ENCODE results near the gene CEMIP.

Gene CEMIP

DNA sequence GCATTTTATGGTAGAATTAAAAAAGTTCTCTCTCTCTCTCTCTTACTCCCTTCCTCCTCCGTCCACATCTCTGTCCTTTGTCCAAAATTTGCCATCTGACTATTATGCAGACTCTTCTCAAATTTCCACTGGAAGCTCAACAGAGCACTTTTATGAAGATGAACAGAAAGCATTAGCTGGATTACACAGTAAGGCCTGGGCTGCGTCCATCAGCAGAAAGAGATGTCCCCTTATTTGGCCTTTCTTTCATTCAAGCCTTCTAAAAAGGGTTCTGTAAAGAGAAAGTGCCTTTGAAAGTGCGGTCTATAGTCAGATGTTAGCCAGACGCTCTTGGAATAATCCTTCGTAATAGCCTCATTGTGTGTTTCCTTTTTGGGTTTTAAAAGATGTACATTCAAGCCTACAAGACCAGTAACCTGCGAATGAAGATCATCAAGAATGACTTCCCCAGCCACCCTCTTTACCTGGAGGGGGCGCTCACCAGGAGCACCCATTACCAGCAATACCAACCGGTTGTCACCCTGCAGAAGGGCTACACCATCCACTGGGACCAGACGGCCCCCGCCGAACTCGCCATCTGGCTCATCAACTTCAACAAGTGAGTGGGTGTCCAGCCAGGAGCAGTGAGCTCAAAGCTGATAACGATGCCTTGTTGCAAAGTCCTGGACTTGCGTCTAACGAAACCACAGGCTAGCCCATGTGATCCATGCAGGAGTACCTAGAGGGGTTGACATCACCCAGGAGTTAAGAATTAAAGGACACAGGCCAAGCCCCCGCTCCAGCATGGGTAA is 157.3 kb downstream of the CEMIP start:
- peak; percentile 61 for DNase-seq

DNA sequence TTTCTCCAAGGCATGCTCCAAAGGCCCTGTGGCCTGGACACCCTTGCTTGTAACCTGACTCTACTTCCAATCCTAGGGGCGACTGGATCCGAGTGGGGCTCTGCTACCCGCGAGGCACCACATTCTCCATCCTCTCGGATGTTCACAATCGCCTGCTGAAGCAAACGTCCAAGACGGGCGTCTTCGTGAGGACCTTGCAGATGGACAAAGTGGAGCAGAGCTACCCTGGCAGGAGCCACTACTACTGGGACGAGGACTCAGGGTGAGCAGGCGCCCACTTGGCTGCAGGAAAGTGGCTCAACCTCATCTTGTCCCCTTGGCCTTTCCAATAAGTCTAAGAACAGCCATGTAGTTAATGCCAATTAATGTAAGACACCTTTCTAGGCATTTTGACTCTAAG is 158.5 kb downstream of the CEMIP start:
- no peak for DNase-seq

DNA sequence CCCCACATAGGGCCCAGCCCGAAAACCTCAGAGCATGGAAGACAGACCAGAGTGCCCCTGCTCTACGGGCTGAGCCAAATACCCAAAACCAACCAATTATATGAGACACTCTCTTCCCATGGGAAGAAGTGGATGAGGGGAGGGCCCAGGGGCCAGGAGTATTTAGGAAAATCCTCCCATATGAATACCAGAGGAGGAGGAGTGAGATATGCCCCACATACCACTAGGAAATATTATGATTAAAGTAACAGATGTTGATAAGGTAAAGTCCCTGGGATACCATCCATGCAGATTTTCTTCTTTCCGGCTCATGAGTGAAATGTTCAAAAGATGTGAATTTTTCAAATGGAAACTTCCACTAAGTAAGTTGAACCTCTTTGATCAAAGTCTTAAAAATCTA is 160.0 kb downstream of the CEMIP start:
- no peak for DNase-seq

GRCh38 chr15:80940331-80940730 is 161.2 kb downstream of the CEMIP start:
- DNase-seq, result no peak

GRCh38 chr15:80940851-80941250 is 161.7 kb downstream of the CEMIP start:
- DNase-seq, result no peak

DNA sequence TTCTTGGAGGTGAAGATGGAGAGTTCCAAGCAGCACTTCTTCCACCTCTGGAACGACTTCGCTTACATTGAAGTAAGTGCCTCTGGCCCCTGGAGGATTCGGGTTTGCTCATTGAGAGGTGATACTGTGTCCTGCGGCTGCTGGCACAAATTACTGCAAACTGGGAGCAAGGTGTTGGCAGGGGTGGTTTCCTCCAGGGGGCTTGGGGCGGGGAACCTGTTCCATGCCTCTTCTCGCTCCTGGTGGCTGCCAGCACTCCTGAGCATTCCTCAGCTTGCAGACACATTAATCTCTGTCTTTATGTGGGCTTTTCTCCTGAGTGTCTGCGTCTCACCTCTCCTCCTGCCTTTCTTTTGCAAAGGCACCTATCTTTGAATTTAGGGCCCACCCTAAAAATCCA is 163.1 kb downstream of the CEMIP start:
- peak; percentile 39 for DNase-seq

GRCh38 chr15:80942746-80943565 is 163.8 kb downstream of the CEMIP start:
- peak; percentile 71 for DNase-seq

DNA sequence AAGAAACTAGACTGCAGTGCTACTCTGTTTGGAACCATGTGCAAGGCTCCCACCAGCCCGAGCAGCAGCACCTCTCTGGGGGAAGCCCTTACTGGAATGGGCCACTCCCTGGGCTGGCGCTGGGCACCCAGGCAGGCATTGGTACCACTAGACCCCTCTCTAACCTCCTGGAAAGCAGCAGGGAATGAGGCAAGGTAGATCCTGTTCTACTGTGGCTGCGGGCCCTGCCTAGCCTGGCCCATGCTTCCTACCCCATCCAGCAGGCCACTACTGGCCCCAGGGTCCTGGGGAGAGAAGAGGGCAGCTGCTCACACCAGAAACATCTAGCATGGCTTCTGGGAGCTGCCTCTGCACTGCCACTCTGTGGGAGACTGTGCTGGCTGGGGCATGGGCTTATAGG is 165.6 kb downstream of the CEMIP start:
- peak; percentile 26 for DNase-seq

GRCh38 chr15:80945605-80946004 is 166.4 kb downstream of the CEMIP start:
- DNase-seq, result peak; percentile 41

DNA sequence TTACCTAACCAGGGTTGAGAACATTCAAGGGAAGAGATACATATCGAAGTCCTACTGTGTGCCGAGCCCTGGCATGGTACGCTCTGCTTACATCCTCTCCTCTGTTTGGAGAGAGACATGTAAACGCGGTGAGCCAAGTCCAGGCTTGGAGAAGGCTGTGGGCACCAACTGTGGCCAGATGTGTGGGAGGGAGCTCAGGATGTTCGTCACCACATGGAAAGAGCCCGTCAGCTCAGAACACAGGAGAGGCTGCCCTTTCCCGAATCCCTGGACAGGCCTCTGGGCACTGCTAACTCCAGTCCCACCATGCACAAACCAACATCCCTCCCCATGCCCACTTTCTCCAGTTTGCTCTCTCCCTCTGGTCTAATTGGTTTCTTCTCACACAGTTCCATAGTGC is 167.4 kb downstream of the CEMIP start:
- DNase-seq, result peak; percentile 29

DNA sequence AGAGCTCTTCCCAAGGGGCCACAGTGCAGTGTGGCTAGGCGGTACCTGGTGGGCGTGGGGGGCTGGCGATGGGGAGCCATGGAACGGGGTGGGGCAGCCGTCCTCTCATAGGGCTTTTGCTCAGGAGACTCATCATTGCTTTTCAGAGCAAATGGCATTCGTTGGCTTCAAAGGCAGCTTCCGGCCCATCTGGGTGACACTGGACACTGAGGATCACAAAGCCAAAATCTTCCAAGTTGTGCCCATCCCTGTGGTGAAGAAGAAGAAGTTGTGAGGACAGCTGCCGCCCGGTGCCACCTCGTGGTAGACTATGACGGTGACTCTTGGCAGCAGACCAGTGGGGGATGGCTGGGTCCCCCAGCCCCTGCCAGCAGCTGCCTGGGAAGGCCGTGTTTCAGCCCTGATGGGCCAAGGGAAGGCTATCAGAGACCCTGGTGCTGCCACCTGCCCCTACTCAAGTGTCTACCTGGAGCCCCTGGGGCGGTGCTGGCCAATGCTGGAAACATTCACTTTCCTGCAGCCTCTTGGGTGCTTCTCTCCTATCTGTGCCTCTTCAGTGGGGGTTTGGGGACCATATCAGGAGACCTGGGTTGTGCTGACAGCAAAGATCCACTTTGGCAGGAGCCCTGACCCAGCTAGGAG is 169.6 kb downstream of the CEMIP start:
- no peak for DNase-seq

GRCh38 chr15:80949756-80950155 is 170.6 kb downstream of the CEMIP start:
- no peak for DNase-seq

DNA sequence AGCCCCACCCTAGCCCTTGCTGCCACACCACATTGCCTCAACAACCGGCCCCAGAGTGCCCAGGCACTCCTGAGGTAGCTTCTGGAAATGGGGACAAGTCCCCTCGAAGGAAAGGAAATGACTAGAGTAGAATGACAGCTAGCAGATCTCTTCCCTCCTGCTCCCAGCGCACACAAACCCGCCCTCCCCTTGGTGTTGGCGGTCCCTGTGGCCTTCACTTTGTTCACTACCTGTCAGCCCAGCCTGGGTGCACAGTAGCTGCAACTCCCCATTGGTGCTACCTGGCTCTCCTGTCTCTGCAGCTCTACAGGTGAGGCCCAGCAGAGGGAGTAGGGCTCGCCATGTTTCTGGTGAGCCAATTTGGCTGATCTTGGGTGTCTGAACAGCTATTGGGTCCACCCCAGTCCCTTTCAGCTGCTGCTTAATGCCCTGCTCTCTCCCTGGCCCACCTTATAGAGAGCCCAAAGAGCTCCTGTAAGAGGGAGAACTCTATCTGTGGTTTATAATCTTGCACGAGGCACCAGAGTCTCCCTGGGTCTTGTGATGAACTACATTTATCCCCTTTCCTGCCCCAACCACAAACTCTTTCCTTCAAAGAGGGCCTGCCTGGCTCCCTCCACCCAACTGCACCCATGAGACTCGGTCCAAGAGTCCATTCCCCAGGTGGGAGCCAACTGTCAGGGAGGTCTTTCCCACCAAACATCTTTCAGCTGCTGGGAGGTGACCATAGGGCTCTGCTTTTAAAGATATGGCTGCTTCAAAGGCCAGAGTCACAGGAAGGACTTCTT is 171.3 kb downstream of the CEMIP start:
- DNase-seq, result no peak

- no peak for DNase-seq
Measured at GRCh38 chr15:80951941-80952340, 172.8 kb downstream of the CEMIP start.

- no peak for DNase-seq
Measured at GRCh38 chr15:80953001-80953952, 174.1 kb downstream of the CEMIP start.

- DNase-seq, result peak; percentile 76
Measured at GRCh38 chr15:80953953-80954778, 175.0 kb downstream of the CEMIP start.

DNA sequence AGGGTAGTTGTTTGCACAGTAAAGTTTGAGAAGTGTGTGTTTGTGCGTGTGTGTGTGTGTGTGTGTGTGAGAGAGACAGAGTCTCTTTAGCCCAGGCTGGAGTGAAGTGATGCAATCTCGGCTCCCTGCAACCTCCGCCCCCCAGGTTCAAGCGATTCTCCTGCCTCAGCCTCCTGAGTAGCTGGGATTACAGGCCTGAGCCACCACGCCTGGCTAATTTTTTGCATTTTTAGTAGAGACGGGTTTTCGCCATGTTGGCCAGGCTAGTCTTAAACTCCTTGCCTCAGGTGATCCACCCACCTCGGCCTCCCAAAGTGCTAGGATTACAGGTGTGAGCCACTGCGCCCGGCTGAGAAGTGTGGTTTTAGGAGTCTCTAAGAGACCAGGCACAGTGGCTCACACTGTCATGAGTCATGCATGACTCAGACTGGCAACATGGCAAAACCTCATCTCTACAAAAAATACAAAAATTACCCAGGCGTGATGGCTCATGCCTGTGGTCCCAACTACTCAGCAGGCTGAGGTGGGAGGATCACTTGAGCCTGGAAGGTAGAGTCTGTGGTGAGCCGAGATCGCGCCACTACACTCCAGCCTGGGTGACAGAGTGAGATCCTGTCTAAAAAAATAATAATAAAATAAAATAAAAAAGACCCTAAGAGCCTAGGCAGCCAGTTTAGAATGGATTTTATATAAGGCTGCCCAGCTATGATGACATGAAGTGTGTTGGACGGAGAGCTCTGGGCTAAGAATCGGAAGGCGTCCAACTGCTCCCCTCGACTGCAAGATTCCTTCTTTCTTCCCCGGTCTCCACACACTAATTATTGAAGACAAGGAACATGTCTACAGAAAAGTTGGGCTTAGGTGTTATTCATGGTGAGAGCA is 176.6 kb downstream of the CEMIP start:
- DNase-seq, result peak; percentile 90

- DNase-seq, result no peak
Measured at GRCh38 chr15:80957556-80957955, 178.4 kb downstream of the CEMIP start.

- no peak for DNase-seq
Measured at GRCh38 chr15:80957976-80958375, 178.8 kb downstream of the CEMIP start.
